ENCODE data around the gene ACER1. TPM values are rescaled to one million over a fixed set of nuclear protein-coding genes. Genes with fewer than 3 reads are reported as not detected.

Gene ACER1
- total RNA-seq, 2 donors from 2014 or later = not detected

DNA sequence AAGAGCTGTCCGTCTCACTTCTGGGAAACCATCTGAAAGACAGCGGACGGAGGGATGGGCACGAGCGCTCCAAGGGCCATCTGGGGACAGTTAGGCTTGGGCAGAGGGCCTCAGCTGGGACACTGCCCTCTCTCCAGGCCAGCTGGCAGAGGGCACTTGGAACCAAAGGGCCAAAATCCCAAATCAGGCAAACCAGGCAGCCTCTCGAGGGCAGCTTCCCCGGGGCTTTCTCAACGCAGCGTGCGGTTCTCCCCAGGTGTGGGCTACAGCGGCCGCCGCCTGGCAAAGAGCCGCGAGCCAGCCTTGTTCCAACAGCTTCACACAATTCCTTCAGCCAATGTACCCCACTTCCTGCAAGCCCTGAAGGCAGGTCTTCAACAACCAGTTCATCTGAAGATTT is 58.7 kb downstream of the ACER1 start:
- Histone ChIP-seq H3K27ac (ENCODE audit: low read depth, low read length) (no peak overlapping the region), H3K27me3 (ENCODE audit: control insufficient read depth, insufficient read depth, low read length, poor library complexity, severe bottlenecking) (no peaks in the 10 kb centered on the region), H3K4me1 (ENCODE audit: control insufficient read depth, insufficient read depth, low read length) (peaks cover 53% of the 10 kb centered on the region), H3K9ac (ENCODE audit: extremely low read depth, low read length, poor library complexity, severe bottlenecking) (no peak overlapping the region), H3K4me3 (ENCODE audit: low read length) (no peak overlapping the region), H3K9me3 (ENCODE audit: control insufficient read depth, low read length) (no peaks in the 10 kb centered on the region), H3K36me3 (ENCODE audit: control insufficient read depth, insufficient read depth, low read length) (peaks cover 21% of the 10 kb centered on the region)
- H3K36me3 Mint-ChIP-seq (ENCODE audit: low read depth) = peaks cover 24% of the 10 kb centered on the region
- no peaks in the 10 kb centered on the region for H3K27me3 Mint-ChIP-seq (ENCODE audit: insufficient read depth)
- 95 to 96% methylated on average over 11 to 15 of the region's 15 CpGs for WGBS, 2 experiments (ENCODE audit: insufficient coverage in 1 of 2, insufficient read length in 1 of 2)
- peak overlapping the region; percentile 55 for H3K27ac Mint-ChIP-seq
- TF ChIP-seq, protein P1, sequence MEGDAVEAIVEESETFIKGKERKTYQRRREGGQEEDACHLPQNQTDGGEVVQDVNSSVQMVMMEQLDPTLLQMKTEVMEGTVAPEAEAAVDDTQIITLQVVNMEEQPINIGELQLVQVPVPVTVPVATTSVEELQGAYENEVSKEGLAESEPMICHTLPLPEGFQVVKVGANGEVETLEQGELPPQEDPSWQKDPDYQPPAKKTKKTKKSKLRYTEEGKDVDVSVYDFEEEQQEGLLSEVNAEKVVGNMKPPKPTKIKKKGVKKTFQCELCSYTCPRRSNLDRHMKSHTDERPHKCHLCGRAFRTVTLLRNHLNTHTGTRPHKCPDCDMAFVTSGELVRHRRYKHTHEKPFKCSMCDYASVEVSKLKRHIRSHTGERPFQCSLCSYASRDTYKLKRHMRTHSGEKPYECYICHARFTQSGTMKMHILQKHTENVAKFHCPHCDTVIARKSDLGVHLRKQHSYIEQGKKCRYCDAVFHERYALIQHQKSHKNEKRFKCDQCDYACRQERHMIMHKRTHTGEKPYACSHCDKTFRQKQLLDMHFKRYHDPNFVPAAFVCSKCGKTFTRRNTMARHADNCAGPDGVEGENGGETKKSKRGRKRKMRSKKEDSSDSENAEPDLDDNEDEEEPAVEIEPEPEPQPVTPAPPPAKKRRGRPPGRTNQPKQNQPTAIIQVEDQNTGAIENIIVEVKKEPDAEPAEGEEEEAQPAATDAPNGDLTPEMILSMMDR (conservative IDR thresholded peaks at IDR 0.05) = no peak
- no peak overlapping the region for H3K4me3 Mint-ChIP-seq
- H3K9me3 Mint-ChIP-seq = no peaks in the 10 kb centered on the region
- H3K4me1 Mint-ChIP-seq = peaks cover 75% of the 10 kb centered on the region
- DNase-seq = no peak

DNA sequence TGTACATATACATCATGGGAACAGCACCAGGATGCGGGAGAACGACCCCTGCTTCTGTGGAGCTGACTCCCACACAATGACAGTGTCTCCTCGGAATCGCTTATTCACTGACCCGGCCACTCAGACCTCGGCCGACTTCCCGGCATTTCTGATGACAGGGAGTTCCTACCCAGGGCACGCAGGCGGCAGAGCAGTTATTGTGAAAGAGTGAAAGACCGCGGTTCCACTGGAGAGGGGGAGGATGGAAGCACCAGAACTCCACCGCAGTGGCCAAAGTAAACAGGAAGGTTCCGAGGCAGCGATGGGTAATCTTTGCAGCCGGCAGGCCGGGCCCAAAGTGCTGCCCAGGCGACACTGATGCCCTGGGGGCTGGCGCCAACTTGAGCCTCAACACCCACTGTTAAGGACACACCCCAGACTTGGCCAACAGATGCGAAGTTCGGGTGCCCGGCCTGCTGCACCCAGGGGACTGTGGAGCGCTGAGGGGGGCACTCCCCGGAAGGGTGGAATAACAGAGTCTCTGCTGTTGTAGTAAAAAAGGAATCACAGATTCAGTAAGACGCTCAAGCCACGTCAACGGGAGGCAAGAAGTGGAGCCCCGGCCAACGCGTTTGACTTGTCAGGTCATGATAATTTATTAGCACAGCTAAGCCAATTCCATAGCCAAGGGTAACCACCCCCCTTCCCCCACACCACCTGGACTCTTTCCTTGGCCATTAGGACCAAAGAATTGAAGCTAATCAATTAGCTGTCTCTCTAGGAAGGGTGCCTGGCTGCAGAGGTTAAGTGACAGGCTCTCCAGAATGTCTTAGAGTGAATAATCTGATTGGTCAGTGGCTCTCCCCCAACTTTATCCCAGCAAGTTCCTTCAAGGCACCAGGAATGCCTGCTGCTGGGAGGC is 59.5 kb downstream of the ACER1 start:
- Histone ChIP-seq H3K9ac (ENCODE audit: extremely low read depth, low read length, poor library complexity, severe bottlenecking) (no peak overlapping the region), H3K36me3 (ENCODE audit: control insufficient read depth, insufficient read depth, low read length) (peaks cover 25% of the 10 kb centered on the region), H3K27ac (ENCODE audit: low read depth, low read length) (no peak overlapping the region), H3K4me3 (ENCODE audit: low read length) (no peak overlapping the region), H3K4me1 (ENCODE audit: control insufficient read depth, insufficient read depth, low read length) (peaks cover 53% of the 10 kb centered on the region), H3K9me3 (ENCODE audit: control insufficient read depth, low read length) (no peaks in the 10 kb centered on the region), H3K27me3 (ENCODE audit: control insufficient read depth, insufficient read depth, low read length, poor library complexity, severe bottlenecking) (no peaks in the 10 kb centered on the region)
- DNase-seq = no peak
- Mint-ChIP-seq H3K4me1 (peaks cover 73% of the 10 kb centered on the region), H3K27ac (peak overlapping the region; percentile 80), H3K27me3 (ENCODE audit: insufficient read depth) (no peaks in the 10 kb centered on the region), H3K9me3 (no peaks in the 10 kb centered on the region), H3K36me3 (ENCODE audit: low read depth) (peaks cover 30% of the 10 kb centered on the region), H3K4me3 (no peak overlapping the region)
- TF ChIP-seq, protein P1 (conservative IDR thresholded peaks at IDR 0.05) = no peak
- 87 to 88% methylated on average over 27 to 30 of the region's 30 CpGs for WGBS, 2 experiments (ENCODE audit: insufficient coverage in 1 of 2, insufficient read length in 1 of 2)

DNA sequence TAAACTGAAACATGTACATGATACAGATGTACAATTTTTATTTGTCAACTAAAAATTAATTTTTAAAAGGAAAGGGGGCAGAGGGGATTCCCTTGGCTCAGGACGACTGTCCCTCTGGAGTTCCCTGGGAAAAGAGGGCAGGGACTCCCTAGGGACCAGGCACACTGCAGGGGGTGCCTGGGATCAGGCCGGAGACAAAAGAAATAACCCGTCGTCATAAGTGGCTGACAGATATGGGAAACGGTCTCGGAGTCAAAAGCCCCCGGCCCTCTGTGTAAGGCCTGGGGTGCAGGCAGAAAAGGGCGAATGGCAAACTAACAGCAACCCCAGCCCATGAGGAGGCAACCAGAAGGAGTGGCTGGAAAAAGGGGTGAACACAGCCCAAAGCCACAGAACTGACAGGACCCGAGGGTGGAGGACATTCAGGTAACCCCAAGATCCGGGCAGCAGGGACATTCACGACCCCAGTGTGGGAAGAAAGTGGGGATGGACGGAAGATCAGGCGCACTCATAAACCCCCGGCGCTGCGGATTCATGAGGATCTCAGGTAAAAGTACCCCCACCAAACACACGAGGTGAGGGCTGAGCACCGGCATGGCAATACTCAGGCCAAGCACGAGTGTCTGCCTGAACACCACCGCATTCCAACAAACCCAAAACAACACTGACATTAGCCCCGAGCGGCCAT is 60.4 kb downstream of the ACER1 start:
- H3K27ac Mint-ChIP-seq = peak overlapping the region; percentile 94
- H3K4me3 Mint-ChIP-seq = peak overlapping the region; percentile 22
- no peaks in the 10 kb centered on the region for H3K27me3 Mint-ChIP-seq (ENCODE audit: insufficient read depth)
- TF ChIP-seq, protein P1 (conservative IDR thresholded peaks at IDR 0.05) = no peak
- H3K27me3 ChIP-seq (ENCODE audit: control insufficient read depth, insufficient read depth, low read length, poor library complexity, severe bottlenecking) = no peaks in the 10 kb centered on the region
- H3K9me3 ChIP-seq (ENCODE audit: control insufficient read depth, low read length) = no peaks in the 10 kb centered on the region
- peaks cover 37% of the 10 kb centered on the region for H3K36me3 Mint-ChIP-seq (ENCODE audit: low read depth)
- H3K27ac ChIP-seq (ENCODE audit: low read depth, low read length) = peak overlapping the region; percentile 73
- H3K9ac ChIP-seq (ENCODE audit: extremely low read depth, low read length, poor library complexity, severe bottlenecking) = no peak overlapping the region
- no peaks in the 10 kb centered on the region for H3K9me3 Mint-ChIP-seq
- 73 to 81% methylated on average over 14 to 22 of the region's 22 CpGs for WGBS, 2 experiments (ENCODE audit: insufficient coverage in 1 of 2, insufficient read length in 1 of 2)
- peaks cover 65% of the 10 kb centered on the region for H3K4me1 Mint-ChIP-seq
- H3K4me3 ChIP-seq (ENCODE audit: low read length) = no peak overlapping the region
- H3K4me1 ChIP-seq (ENCODE audit: control insufficient read depth, insufficient read depth, low read length) = peaks cover 52% of the 10 kb centered on the region
- H3K36me3 ChIP-seq (ENCODE audit: control insufficient read depth, insufficient read depth, low read length) = peaks cover 34% of the 10 kb centered on the region
- no peak for DNase-seq

Measured in endodermal cell (in vitro differentiated cells).